ENCODE measurements around the gene DIP2C.
"Not testable (repeated sequence)": the region's sequence is repeated elsewhere in the genome, so short reads cannot be mapped to it uniquely, and the experiment has no call there.

DIP2C gene

DNA sequence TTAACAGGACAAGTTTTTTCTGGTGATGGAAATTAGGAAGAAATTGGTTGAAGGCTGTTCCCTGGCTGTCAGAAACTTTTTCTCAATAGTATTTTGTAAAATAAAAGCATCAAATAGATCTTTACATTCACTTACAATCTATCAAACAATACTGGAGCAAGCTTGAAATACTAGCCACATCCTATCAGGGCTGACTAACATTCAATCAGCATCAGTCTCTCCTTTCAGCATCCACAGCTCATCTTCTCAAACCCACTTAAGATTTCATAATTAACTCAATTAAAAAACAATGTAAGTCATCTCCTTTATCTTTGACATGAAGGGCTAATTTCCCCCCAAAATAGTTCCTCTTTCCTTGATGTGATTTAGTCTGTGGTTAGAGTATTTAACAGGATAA, 80.2 kb downstream of the DIP2C start:
- DNase-seq: no peak

DNA sequence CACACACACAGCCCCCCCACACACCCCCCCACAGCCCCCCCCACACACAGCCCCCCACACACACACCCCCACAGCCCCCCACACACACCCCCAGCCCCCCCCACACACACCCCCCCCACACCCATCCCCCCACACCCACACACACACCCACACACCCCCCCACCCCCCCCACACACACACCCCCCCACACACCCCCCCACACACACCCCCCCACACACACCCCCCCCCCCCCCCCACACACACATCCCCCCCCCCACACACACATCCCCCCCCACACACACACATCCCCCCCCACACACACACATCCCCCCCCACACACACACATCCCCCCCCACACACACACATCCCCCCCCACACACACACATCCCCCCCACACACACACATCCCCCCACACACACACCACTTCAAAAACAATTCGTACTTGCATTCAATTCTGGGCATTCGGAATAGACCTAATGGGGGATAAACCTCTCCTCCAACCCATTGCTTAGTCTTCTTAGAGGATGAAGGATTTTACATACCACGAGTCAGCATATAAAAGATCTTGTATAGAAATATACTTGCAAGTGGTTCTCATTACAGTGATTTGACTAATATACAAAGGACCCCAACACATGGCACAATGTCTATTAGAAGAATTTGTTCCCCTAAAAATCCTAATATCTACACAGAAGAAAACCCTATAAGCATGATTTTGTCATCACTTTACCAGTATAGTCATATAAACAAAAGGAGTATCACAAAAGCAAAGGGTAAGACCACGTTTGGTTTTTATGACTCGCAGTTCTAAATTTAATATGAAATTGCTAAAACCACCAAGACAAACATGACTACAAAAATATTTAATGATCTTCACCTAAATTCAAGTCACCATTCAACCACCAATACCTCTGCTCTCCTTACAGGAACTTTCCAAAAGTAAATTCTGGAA, 80.9 kb downstream of the DIP2C start:
- DNase-seq: no peak

DNA sequence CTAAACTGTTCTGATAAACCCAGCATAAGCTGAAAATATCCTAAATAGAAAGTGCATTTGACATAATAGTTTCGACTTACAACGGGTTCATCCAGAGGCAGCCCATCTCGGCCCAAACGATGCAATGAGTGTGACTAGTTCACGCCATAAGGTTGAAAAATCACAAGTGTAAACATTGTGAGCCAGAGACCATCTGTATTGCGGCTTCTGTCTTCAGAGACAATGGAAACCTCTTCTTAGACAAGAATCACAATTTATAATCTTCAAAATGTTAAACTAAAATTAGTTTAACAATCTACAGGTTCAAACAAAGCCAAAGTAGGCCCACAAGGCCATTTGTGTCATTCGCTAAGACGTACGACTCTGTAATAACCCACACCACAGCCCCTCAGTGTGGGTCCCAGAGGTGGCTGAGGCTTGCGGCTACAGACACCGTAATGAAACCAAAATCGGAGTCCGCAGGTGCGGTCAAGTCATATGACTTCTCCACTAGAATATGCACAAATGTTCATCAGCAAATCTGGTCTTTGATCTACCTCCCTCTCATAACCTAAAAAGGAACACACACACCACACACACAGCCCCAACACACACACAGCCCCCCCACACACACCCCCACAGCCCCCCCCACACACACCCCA, 81.8 kb downstream of the DIP2C start:
- peak; percentile 52 for DNase-seq

DNA sequence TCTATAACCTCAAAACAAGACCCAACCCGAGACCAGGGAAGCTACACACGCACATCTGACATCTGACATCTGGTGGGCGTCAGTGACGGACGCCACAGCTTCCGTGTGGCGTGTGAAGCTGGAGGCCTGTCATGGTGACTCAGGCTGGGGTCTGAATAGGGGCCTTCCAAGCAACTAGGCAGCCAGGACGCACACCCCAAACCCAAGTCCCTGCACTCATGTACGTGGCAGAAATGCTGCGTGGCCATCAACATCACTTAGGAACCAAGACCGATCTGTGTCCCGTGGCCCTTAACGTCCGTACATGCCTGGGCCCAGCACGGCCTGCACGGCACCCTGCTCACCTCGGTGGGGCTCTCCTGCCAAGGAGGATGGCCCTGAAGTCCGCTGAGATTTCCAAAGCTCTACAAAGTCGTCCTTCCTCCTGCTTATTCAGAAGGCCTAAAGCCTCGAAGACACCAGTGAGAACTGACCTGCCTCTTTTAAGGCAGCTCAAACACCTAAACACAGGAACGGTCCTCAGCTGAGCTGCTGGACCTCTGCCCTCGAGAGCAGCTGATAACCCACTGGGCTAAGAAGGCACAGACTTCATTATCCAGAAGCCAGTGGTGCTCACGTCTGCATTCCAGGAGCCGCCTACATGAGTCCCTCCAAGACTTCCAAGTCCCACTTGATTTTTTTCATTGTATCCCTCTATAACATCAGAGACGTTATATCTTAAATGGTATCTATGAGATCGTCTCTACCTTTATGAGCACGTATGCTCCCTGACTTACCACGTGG, 82.5 kb downstream of the DIP2C start:
- DNase-seq: no peak

DNA sequence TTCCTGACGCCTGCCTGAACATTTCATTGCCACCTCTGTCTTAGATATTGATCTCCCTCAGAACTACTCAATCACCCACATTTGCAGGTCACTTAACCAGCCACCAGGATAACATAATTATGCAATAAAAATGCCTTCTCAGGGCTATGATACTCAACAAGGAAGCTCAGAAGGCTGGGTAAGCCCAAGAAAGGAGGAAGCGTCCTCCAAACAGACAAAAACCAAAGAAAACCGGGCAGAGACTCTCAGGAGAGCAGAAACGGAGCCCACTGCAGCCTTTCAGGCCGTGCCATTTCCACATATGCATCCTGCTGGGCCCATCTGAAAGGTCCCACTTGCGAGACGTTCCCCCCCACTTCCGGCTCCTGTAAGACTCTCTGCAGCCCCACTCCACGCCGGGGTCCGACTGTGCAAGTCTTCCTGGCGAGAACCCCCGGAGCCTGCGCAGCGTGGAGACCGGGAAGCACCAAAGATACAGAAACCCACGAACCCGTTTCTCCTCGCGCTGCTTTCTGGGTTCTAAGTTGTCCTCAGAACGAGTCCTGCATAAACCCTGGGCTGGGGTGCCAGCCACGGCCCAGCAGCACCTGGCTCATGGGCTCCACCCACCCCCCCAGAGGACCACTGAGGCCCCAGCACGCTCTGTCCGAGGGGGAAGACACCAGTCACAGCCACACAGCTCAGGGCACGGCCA, 83.7 kb downstream of the DIP2C start:
- DNase-seq: no peak

DNA sequence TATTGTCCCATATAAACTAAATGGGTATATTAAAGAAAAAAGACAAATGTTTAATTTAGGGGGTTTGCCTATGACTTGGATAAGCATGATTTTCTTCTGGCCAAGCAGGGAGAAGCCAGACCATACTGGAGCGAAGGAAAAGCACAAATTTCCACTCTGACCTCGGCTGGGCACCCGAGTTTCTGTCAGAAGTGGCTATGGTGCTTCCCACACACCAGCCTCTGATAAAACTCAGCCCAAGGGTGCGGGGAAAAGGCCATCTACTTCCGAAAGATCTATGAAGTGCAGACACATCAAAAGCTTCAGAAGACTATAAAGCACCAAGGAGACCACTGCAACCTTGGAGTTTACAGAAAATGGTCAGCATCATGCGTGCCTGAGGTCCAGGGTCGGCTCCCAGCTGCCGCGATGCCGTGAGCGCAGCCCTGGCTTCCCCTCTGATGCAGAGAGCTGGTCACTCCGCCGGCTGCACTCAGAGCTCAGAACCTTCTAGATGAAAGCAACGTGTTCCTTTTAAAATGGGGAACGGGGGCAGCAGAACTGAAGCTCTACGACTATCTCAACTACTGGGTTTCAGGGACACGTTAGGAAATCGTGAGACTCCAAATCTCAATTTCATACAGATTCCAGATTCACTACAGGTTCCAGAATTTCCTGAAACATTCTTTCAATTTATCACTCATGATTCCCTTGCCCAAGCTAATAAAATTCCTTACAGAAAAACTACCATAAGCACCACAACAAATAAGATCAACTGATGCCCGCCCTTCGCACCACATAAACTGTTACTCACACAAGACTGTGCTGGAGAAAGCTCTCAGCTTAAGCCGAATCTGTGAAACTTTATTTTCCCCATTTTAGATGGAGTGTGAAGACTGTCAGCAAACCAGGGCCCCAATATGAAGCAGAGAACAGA, 84.5 kb downstream of the DIP2C start:
- DNase-seq: no peak

DNA sequence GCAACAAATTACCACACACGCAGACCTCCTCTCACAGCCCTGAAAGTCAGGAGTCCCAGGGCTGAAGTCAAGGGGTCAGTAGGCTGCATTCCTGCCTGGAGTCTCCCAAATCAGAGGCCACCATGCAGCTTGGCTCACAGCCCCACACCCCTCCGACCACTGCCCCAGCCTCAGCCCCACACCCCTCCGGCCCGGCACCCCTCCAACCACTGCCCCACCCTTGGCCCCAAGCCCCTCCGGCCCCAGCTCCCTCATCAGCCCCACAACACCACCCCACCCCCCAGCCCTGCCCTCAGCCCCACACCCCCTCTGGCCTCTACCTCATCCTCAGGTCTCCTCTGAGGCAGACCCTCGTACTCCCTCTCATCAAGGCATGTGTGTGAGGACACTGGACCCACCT, 85.7 kb downstream of the DIP2C start:
- no peak for DNase-seq

DNA sequence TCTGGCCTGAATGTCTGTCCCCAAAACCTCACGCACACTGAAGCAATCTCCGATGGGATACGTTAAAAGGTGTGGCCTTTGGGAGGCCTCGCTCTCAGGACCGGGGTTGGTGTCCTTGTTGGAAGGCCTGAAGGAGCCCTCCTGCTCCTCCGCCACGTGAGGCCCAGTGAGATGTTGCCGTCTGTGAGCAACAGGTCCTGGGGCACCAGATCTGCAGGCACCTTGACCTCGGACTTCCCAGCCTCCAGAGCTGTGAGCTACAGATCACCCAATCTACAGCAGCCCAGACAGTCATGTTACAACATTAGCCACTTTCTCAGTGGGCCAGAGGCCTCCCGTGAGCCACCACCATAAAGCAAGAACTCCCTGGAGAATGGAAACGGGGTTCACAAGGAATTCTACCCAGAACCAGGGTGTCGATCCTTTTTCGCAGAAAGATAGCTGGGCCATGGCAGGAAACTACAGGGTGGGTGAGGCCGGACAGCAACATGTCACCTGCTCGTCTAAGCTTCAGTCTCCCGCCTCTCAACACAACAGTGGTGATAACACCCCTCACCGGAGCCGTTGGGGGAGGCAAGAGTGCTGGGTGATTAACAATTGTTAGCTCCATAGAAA, 87.0 kb downstream of the DIP2C start:
- DNase-seq: no peak

DNA sequence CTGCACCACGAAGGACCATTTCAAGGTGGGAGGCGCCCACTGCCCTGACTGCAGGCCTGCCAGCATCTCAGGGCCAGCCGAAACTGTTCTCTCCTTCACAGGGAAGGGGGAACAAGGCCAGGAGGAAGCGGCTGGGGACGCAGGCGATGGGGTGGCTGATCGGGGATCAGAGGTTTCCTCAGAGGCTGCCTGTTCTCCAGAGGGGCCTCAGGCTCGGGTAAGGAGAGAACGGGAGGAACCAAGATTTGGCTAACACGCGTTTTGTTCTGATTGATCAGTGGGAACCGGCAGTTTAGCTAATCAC, 87.9 kb downstream of the DIP2C start:
- no peak for DNase-seq

DNA sequence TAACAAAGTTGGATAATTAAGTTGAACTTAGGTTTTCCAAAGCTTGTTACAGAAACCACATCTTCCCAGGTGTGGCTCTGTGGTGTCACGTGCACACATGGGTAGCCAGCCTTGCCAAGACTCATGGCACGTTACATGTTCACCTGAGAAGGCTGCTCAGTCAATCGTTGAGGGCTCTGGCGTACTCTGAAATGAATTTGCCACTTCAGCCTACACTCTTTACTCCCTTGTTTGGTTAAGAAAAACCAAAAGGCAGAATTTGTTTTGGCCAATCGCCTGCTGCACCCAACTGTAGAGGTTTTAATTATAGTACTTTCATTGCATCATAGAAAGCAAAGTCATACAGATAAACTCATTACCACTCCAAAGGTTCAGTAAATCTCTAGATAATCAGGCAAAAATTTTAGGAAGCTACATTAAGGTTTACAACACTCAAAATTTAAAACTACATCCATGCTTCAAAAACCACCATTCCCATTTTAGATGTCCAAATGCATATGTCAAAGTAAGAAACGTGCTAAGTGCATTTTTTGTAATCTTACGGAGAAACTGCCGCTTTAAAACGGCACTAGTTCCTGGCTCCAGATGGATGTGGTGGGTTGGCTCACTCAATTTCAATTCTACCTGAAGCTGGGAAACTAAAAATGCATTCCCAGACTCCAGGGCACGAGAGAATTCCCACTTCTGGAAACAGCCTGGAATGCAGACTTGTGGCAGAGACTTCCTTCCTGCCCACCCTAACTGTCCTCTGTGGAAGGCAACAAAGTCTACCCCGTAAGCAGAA, 88.4 kb downstream of the DIP2C start:
- DNase-seq: no peak

DNA sequence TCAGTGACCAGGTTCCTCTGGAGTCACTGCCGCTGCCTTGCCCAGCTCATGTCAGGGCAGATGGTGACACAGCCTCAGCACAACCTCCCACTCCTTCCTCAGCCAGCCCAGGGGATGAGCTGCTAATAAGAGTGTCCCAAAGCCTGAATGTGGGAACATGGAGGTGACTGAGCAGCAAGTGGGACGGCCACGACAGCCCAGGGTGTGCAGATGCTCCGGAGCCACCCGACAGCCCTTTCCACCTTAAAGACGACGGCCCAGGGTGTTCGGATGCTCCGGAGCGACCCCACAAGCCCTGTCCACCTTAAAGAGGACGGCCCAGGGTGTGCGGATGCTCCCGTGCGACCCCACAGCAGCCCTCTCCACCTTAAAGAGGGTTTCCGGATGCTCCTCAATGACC, 89.2 kb downstream of the DIP2C start:
- no peak for DNase-seq

DNA sequence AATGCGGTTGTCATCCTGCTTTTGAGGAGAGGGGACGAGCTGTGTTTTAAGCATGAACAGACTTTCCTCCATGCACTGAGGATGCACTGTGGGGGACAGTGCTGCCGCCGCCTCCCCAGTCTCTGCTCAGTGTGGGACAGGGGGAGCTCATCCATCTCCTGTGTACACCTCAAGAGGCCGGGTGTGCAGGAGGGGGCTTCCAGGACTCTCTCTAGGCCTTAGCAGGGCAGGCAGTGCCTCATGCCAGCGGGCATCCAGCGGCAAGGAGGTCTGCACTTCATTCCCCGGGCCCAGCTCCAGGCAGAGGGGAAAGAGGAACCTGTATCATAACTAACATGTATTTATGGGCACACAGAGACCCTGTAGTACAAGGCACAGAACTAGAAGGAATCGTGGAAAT, 89.7 kb downstream of the DIP2C start:
- no peak for DNase-seq

DNA sequence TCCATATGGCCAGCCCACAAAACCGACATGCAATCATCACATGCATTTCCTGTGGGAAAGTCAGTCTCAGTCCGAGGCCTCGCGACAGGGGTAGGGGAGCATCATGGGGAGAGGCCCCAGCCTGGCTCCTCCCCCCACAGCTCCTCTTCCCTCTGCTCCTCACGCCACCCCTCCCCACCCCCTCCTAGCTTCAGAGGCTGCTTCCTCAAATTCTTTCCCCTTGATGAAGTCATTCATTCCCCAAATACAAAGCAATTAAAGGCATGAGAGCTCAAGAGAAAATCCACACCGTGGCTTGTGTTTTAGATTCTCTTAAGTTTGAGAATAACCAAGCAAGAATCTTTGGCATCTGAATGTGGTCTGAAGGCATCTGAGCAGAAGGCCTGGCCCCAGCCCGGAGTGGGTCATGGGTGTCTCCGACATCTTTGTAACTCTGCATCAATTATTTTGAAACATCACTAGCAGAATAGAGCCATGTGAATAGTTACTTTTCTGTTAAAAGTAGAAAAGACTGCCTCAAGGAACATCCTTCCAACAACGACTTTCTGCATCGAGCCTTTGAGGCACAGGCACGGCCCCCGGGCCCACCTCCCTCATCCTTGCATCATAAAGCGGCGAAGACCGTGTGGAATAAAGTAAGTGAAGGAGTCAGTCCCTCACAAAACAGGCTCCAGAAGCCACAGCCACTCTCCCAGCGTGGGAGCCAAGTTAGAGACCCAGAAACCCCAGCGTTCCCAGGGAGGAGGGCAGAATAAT, 90.9 kb downstream of the DIP2C start:
- no peak for DNase-seq

DNA sequence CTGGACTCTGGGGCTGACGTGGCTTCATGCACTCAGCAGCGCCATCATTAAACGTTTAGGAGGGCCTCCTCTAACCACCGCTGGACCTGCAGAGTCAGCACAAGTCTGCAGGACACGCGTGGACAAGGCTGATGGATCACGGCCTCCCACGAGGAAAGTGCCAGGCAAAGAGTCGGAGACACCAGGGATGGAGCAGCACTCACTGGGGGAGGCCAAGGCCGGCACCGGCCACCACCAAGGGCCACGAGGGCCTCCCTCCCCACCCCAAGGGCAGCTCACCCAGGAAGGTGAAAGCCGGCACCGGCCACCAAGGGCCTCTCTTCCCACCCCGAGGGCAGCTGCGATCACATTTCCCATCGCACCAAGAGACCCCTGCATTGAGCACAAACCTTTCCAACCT, 91.5 kb downstream of the DIP2C start:
- DNase-seq: no peak

DNA sequence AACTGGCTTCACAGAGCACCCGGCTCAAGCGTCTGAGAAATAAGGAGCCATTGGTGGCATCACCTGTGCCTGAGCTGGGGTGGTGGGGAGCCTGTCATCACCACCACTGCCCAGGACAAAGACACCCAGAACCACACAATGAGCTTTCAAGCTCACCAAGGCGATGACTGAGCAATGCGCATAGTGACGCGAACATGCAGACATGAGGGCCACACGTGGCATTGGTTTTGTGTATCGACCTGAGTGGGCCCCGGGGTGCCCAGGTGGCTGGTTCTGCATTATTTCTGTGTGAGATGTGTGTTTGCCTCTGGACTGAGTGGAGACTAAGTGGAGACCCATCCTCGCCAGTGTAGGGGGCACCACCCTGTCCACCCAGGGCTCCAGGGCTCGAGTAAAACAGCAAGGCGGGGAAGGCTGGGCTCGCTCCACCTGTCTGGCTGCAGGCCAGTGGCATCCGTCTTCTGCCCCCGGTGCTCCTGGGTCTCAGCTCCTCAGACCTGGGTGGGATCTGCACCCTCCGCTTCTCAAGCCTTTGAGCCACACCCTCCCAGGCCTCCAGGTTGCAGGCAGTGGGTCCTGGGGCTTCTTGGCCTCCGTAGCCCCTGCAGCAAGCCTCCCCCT, 92.6 kb downstream of the DIP2C start:
- no peak for DNase-seq

DNA sequence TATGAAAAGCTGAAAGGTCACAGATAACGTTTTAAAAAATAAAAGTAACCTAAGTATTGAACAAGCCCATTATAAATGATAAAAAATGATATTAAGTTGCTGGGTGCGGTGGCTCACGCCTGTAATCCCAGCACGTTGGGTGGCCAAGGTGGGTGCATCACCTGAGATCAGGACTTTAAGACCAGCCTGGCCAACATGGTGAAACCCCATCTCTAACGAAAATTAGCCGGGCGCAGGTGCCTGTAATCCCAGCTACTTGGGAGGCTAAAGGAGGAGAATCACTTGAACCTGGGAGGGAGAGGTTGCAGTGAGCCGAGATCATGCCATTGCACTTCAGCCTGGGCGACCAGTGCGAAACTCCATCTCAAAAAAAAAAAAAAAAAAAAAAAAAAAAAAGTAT, 93.3 kb downstream of the DIP2C start:
- DNase-seq: not testable (repeated sequence)

DNA sequence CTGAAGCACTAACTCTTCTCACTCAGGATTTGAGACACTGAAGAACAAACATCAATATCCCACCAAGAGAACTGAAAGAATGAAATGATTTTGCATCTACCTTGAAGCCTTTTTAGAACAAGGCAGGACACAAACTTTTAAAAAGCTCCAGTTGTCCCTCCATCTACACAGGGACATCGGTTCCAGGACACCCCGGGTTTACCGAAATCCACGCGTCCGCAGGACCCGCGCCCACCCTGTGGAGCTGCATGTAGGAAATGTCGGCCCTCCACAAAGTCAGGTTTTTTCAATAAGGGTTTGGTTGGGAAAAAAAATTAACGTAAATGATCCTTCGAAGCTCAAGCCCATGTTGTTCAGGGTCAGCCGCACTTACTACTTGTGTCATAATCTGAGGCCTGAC, 94.0 kb downstream of the DIP2C start:
- DNase-seq: no peak

DNA sequence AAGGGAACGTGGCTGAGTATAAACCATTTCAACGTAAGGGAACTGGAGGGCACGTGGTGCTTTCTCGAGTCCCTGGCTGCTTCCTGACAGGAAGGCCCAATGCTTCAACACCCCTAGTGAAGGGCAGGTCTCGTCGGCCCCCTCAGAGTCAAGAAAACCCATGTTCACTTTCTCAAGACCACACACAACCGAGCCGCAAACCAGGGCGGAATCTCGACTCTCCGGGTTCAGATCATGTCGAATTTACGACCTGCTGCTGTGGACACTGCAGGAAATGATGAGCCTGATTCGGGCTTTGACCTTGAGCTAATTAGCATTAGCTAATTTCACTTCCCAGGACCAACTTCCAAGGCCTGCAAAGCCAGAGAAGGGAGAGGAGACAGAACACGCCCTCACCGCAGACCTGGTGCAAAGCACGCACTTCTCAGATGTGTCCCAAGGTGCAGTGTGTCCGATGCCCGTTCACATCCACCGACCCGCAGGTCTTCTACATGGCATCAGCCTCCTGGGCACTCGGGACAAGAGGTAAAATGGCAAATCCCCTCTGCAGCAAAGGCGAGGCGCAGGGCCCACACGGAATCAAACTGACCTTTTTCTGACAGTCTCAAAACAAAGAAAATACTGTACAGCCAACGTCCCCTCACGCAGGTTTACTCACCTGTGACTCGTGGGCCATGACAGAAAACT, 94.7 kb downstream of the DIP2C start:
- DNase-seq: no peak

DNA sequence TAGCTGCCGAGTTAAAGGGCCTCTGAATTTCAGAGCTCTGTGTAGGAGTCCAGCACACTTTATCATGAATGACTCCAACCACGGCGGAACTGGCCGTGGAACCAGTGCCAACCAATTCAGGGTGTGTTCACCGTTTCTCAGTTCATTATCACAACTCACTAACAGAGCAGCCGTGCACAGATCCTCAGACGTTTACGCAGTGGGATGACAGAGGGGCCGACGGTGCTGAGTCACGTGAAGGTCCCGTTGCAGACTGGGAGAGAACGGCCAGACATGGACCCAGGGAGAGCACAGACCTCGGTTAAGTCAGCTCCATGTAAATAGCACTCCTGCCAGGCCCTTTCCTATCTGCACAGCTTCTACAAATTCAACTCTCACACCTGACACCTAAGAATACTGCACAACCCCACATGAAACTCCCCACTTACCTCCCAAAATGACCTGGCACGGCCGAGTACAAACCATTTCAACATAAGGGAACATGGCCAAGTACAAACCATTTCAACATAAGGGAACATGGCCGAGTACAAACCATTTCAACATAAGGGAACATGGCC, 95.5 kb downstream of the DIP2C start:
- no peak for DNase-seq
